Nephron (organoid): ENCODE measurements around the gene METTL3.
"Not testable (repeated sequence)": the region's sequence is repeated elsewhere in the genome, so short reads cannot be mapped to it uniquely, and the experiment has no call there.

Experiments
- H3K27ac Mint-ChIP-seq, 3 experiments: 2 replicates each; pipeline ENCODE4 v1.8.0; 2020; ENCODE audit warnings: mixed read lengths in 3 of 3, mild to moderate bottlenecking in 2 of 3, moderate library complexity in 1 of 3
- H3K27me3 Mint-ChIP-seq: 2 replicates; pipeline ENCODE4 v1.8.0; 2021; ENCODE audit warnings: low read depth, mild to moderate bottlenecking, moderate library complexity, mixed read lengths
- H3K36me3 Mint-ChIP-seq: 2 replicates; pipeline ENCODE4 v1.8.0; 2020; ENCODE audit warnings: low read depth, mixed read lengths
- H3K4me1 Mint-ChIP-seq: 2 replicates; pipeline ENCODE4 v1.8.0; 2020; ENCODE audit warnings: mixed read lengths
- H3K4me3 Mint-ChIP-seq, 3 experiments: 2 replicates each; pipeline ENCODE4 v1.8.0; 2020; ENCODE audit warnings: mild to moderate bottlenecking in 3 of 3, mixed read lengths in 3 of 3, moderate library complexity in 2 of 3
- H3K9me3 Mint-ChIP-seq: 2 replicates; pipeline ENCODE4 v1.8.0; 2020; ENCODE audit warnings: mixed read lengths
- CTCF ChIP-seq, 3 experiments: fragments of 200-600 bp; sonication (generic); IDR thresholded peaks; one replicate each; pipeline ENCODE4 v1.5.0; 2021; ENCODE audit warnings: antibody characterized with exemption in 3 of 3; ENCODE audit not compliant: unreplicated experiment in 3 of 3

The METTL3 gene

GRCh38 chr14:21510735-21511657 is at the start of gene METTL3:
TSS of gene METTL3 (minus strand) at chr14:21511340. CDS start at chr14:21511223, 117 bp downstream.
- no peak for TF ChIP-seq CTCF (IDR thresholded peaks at IDR 0.05; ENCODE audit: unreplicated experiment in 3 of 3)
- Mint-ChIP-seq H3K36me3 (peaks cover 19% of the 10 kb centered on the region), H3K4me3 (peak within 1 kb of the TSS; percentile 98 to 99 (median 98)), H3K9me3 (peaks cover 2% of the 10 kb centered on the region), H3K27me3 (no peaks in the 10 kb centered on the region), H3K27ac (peak within 1 kb of the TSS; percentile 88 to 98 (median 96)), H3K4me1 (peaks cover 15% of the 10 kb centered on the region)

- Mint-ChIP-seq H3K9me3 (no peaks in the 10 kb centered on the region), H3K4me3 (peak overlapping the region in 2 of 3 experiments; percentile 53 to 71), H3K27me3 (no peaks in the 10 kb centered on the region), H3K27ac (peak overlapping the region; percentile 68 to 96 (median 70)), H3K4me1 (peaks cover 13% of the 10 kb centered on the region), H3K36me3 (no peaks in the 10 kb centered on the region)
- TF ChIP-seq CTCF (IDR thresholded peaks at IDR 0.05; ENCODE audit: unreplicated experiment in 3 of 3), result no peak
Measured at GRCh38 chr14:21558703-21559170, 47.6 kb upstream of the METTL3 start.

GRCh38 chr14:21557084-21557901 is 46.2 kb upstream of the METTL3 start:
- Mint-ChIP-seq H3K27me3 (no peaks in the 10 kb centered on the region), H3K4me3 (peak overlapping the region; percentile 67 to 71 (median 71)), H3K9me3 (no peaks in the 10 kb centered on the region), H3K27ac (peak overlapping the region; percentile 86 to 96 (median 94)), H3K36me3 (no peaks in the 10 kb centered on the region), H3K4me1 (peaks cover 13% of the 10 kb centered on the region)
- TF ChIP-seq CTCF (IDR thresholded peaks at IDR 0.05; ENCODE audit: unreplicated experiment in 3 of 3), result peak; percentile 76 to 82 (median 79)

GRCh38 chr14:21556378-21557083 is 45.4 kb upstream of the METTL3 start:
- H3K4me3 Mint-ChIP-seq, result no peak overlapping the region
- no peaks in the 10 kb centered on the region for H3K27me3 Mint-ChIP-seq
- no peak for TF ChIP-seq CTCF (IDR thresholded peaks at IDR 0.05; ENCODE audit: unreplicated experiment in 3 of 3)
- H3K9me3 Mint-ChIP-seq, result no peaks in the 10 kb centered on the region
- no peaks in the 10 kb centered on the region for H3K36me3 Mint-ChIP-seq
- H3K4me1 Mint-ChIP-seq, result peaks cover 13% of the 10 kb centered on the region
- peak overlapping the region; percentile 86 to 96 (median 94) for H3K27ac Mint-ChIP-seq

GRCh38 chr14:21553266-21553665 is 42.1 kb upstream of the METTL3 start:
- H3K27me3 Mint-ChIP-seq, result peaks cover 3% of the 10 kb centered on the region
- no peak overlapping the region for H3K4me3 Mint-ChIP-seq
- no peak overlapping the region for H3K27ac Mint-ChIP-seq
- peaks cover 13% of the 10 kb centered on the region for H3K4me1 Mint-ChIP-seq
- TF ChIP-seq CTCF (IDR thresholded peaks at IDR 0.05; ENCODE audit: unreplicated experiment in 3 of 3), result no peak
- H3K36me3 Mint-ChIP-seq, result no peaks in the 10 kb centered on the region
- H3K9me3 Mint-ChIP-seq, result no peaks in the 10 kb centered on the region

GRCh38 chr14:21544588-21544987 is 33.4 kb upstream of the METTL3 start:
- H3K36me3 Mint-ChIP-seq, H3K27ac Mint-ChIP-seq, H3K27me3 Mint-ChIP-seq, H3K4me3 Mint-ChIP-seq, H3K4me1 Mint-ChIP-seq, H3K9me3 Mint-ChIP-seq: not testable (repeated sequence)
